Ramos (cell line): ENCODE results near the gene FAM107A.

Experiments
- in situ Hi-C: fragments of 300-500 bp; cut with MboI; formaldehyde crosslinking; loops from one replicate; pipeline ENCODE4 v1.14.3; 2022; ENCODE audit warnings: low sequenced_read_pairs; ENCODE audit not compliant: unreplicated experiment

FAM107A gene

DNA sequence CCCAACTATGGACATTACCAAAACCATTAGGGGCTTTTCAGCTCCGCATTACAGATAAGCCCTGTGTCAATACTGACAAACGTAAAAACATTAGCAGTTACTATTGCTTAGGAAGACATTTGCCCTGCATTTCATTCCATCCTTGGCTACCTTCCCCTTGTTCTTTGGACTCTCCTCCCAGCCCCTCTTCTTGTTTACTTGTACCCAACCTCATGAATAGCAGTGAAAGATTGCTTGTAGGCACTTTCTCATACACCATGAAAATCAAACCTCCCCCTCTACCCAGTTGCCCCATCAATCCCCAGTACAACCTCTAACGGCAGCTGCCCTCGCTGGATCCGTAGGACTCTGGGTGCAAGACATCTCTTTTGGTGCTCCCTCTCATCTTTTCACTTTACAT, 16.9 kb upstream of the FAM107A start:
- in situ Hi-C loops: no loop called here

- in situ Hi-C loops: no loop called here
These were observed 14.6 kb upstream of the FAM107A start for GRCh38 chr3:58591517-58592510.

GRCh38 chr3:58588030-58588614, 10.9 kb upstream of the FAM107A start:
- in situ Hi-C loops: no loop called here

DNA sequence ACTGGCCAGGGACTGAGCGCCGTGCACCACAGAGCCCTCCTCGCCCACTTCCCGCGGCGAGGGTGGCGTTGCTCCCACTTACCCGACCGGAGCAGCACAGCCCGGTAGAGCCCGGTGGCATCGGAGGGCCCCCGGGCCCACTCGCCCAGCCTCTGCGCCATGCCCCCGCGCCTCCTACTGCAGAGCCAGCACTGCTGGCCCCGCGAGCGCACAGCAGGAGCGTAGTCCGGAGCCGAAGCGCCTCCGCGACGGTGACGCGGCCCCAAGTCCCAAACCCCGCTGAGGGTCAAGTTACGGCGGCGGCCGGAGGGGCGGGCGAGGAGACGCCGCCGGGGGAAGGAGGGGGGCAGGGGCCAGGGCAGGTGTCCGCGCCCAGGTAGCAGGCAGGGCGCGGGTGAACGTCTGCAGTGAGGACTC, 9.6 kb upstream of the FAM107A start:
- in situ Hi-C loops: no loop called here

- in situ Hi-C loops: no loop called here
These were observed 8.8 kb upstream of the FAM107A start for GRCh38 chr3:58585994-58586393.

- in situ Hi-C loops: no loop called here
These were observed 8.0 kb upstream of the FAM107A start for GRCh38 chr3:58585005-58585786.

DNA sequence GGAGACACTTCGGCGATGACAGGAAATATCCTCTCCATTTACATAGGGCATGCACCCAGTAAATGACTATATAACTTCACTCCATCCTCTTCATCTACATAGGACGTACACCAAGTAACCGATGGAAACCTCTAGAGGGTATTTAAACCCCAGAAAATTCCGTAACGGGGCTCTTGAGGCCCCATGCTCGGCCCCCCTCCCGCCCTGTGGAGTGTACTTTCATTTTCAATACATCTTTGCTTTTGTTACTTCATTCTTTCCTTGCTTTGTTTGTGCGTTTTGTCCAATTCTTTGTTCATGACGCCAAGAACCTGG, 7.5 kb upstream of the FAM107A start:
- in situ Hi-C loops: no loop called here

GRCh38 chr3:58581328-58582091, 4.3 kb upstream of the FAM107A start:
- in situ Hi-C loops: no loop called here

GRCh38 chr3:58580826-58581327, 3.7 kb upstream of the FAM107A start:
- in situ Hi-C loops: no loop called here

GRCh38 chr3:58578873-58579272, 1.7 kb upstream of the FAM107A start:
- in situ Hi-C loops: no loop called here

- in situ Hi-C loops: no loop called here
These were observed 475 bp downstream of the FAM107A start for GRCh38 chr3:58576716-58577115.

DNA sequence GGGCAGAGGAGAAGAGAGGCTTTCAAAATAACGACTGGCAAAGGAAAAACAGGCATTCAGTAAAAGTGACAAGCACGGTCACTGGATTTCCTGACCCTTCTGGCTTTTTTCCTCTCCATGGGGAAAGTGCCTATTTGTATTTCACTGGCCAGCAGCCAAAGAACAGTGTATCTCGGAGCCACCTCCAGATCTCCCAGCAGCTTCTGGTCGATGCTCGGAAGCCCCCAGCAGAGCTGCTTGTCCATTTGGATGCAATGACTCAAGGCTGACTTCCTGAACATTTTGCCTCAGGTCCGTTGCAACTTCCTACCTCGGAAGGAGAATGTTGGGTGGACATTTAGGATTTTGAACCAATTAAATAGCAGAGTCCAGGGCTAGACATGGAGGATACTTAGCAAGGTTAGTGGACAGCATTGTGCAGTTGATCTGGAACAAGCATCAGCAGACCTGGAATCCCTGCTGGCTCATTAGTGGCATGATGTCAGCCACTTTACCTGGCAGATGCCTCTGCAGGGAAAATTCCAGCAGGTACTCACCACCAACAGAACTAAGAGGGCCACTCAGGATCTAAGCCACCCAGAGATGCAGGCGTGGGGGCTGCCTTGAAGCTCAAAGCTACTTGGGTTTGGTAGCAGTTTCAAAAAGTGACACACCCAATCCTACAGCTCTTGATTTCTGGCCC, 1.1 kb downstream of the FAM107A start:
- in situ Hi-C loops: no loop called here

DNA sequence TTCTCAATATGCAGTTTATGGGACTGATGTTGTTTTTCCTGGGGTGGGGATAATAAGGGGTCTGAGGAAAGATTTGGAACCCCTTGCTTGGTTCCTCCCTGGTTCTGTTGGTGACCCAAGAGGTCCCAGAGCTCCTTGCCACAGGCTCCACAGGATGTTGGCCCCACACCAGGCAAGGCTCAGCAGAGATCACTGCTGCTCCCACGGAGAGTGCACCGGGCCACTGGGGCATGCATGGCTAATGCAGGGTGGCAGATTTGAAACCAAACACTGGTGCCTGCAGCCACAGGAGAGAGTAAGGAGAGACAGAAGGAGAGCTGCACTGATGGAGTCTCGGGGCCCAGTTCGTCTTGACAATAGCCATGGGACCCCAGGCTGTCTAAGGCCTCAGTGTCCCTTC, 2.5 kb downstream of the FAM107A start:
- in situ Hi-C loops: no loop called here

GRCh38 chr3:58574106-58574505, 3.1 kb downstream of the FAM107A start:
- in situ Hi-C loops: no loop called here

DNA sequence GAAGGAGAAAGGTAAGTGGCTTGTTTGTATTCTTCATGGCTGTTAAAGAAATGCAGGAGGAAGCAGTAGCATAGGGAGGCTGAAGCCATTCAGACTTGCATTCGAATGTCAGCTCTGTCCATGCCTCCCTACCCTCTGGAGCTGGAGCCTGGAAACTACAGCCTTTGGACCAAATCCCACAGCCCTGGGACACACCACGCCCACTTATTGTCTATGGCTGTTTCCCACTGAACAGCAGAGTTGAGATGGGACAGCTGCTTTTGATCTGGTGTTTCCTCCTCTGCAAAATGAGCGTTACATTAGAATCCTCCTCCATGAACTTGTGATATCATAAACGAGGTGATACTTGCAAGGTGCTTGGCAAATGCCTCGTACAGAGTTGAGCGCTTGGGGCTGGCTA, 3.6 kb downstream of the FAM107A start:
- in situ Hi-C loops: no loop called here

- in situ Hi-C loops: no loop called here
These were observed 4.5 kb downstream of the FAM107A start for GRCh38 chr3:58572634-58573230.

DNA sequence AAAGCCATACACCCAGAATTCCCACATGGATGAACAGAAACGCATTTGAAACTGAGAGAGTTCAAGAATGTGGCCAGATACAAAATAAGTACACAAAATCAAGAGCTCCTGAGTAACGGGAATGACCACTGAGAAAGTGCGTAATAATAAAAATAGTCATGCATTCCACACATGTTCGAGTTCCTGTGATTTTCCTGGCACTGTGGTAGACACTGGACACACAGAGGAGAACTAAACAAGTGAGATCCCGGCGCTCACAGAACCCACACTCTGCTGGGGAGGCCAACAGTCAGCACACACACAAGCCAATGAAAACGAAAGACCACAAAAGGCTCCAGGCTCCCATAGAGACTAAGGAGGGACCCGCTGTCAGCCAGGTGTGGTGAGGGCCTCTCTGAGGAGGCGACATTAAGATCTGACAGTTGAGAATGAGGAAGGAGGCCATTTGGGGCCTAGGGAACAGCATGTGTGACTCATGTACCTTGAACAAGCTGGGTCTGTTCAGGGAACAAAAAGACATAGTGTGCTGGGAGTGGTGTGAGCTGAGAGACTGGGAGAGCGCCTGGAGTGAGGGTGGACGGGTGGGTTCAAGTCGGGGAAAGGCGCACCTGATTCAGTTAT, 5.1 kb downstream of the FAM107A start:
- in situ Hi-C loops: no loop called here

GRCh38 chr3:58570851-58571250, 6.3 kb downstream of the FAM107A start:
- in situ Hi-C loops: no loop called here
